Left lung (tissue), 10 donors: Measurements from ENCODE around the gene HAS3. TPM values are rescaled to one million over a fixed set of nuclear protein-coding genes. Genes with fewer than 3 reads are reported as not detected.
A peak's percentile ranks its signal among the peaks of the same experiment; 100 is the strongest.

ENCODE experiments used
- ATAC-seq: fragments of 200-7000 bp; cut with Tn5 transposase; one replicate; pipeline ENCODE4 v1.9.1; 2020; ENCODE audit warnings: moderate library complexity
- DNase-seq, 4 donors: peaks; one replicate each; pipeline ENCODE4 v3.0.0-alpha.2; 2013 to 2020
- H3K27ac ChIP-seq, 2 donors: fragments of 200-600 bp; sonication (generic) in 1 of 2; one replicate each; pipeline versions ENCODE4 v1.5.0 to v1.8.0; 2020 to 2021
- H3K27me3 ChIP-seq, 2 donors: fragments of 200-600 bp; sonication (generic) in 1 of 2; one replicate each; pipeline versions ENCODE4 v1.5.0 to v1.8.0; 2020 to 2021
- H3K36me3 ChIP-seq, 2 donors: fragments of 200-600 bp; sonication (generic) in 1 of 2; one replicate each; pipeline versions ENCODE4 v1.5.0 to v1.8.0; 2020 to 2021
- H3K4me1 ChIP-seq, 2 donors: fragments of 200-600 bp; one replicate each; pipeline ENCODE4 v1.8.0; 2021
- H3K4me3 ChIP-seq, 2 donors: fragments of 200-600 bp; sonication (generic) in 1 of 2; one replicate each; pipeline versions ENCODE4 v1.5.0 to v1.8.0; 2020 to 2021; ENCODE audit warnings: mild to moderate bottlenecking in 1 of 2
- H3K9me3 ChIP-seq, 2 donors: fragments of 200-600 bp; sonication (generic) in 1 of 2; one replicate each; pipeline versions ENCODE4 v1.5.0 to v1.8.0; 2020 to 2021
- intact Hi-C, 2 donors: fragments of 100-400 bp; cut with DNase I; formaldehyde crosslinking; loops; one replicate each; pipeline versions ENCODE4 v1.11.2 to v1.14.2; 2022
- polyA plus RNA-seq, 6 donors: library from polyadenylated mRNA; unstranded; fragments of 120-200 nt; gene quantifications; one replicate each; pipeline ENCODE4 v1.2.1, GENCODE V29; 2013; ENCODE audit not compliant: insufficient read length in 6 of 6
- total RNA-seq, 2 donors: library from RNA; stranded (reverse); fragmentation: NEBNext Ultra II Directional; extraction: Animal tissue kit (Norgen Biotek cat#: 25700); gene quantifications; one replicate each; pipeline ENCODE4 v1.2.1, GENCODE V29; 2021
- TF ChIP-seq, protein P1 (sequence below), 2 donors: fragments of 200-600 bp; sonication (generic) in 1 of 2; IDR thresholded peaks; one replicate each; pipeline versions ENCODE4 v1.5.0 to v1.8.0; 2021; ENCODE audit warnings: antibody characterized with exemption in 2 of 2
- donor health status: DM: no; HTN: yes; CAD: no.
- donor health status: DM: no; HTN: no; CAD: no.

The HAS3 gene
- total and polyA plus RNA-seq, 8 donors, result 13.3 to 202 (median 158) TPM

GRCh38 chr16:69093974-69094373, 11.5 kb upstream of the HAS3 start:
- Histone ChIP-seq H3K36me3 (no peaks in the 10 kb centered on the region), H3K27me3 (no peaks in the 10 kb centered on the region), H3K9me3 (no peaks in the 10 kb centered on the region), H3K4me1 (peaks cover 0 to 14% of the 10 kb centered on the region in 2 donors), H3K4me3 (no peak overlapping the region), H3K27ac (peak overlapping the region in 1 of 2 donors; percentile 58)
- TF ChIP-seq, protein P1, sequence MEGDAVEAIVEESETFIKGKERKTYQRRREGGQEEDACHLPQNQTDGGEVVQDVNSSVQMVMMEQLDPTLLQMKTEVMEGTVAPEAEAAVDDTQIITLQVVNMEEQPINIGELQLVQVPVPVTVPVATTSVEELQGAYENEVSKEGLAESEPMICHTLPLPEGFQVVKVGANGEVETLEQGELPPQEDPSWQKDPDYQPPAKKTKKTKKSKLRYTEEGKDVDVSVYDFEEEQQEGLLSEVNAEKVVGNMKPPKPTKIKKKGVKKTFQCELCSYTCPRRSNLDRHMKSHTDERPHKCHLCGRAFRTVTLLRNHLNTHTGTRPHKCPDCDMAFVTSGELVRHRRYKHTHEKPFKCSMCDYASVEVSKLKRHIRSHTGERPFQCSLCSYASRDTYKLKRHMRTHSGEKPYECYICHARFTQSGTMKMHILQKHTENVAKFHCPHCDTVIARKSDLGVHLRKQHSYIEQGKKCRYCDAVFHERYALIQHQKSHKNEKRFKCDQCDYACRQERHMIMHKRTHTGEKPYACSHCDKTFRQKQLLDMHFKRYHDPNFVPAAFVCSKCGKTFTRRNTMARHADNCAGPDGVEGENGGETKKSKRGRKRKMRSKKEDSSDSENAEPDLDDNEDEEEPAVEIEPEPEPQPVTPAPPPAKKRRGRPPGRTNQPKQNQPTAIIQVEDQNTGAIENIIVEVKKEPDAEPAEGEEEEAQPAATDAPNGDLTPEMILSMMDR (IDR thresholded peaks at IDR 0.05), result no peak
- DNase-seq (peak in 1 of 4 donors; percentile 53), ATAC-seq (peak; percentile 65)
- intact Hi-C loops, result no loop called here

DNA sequence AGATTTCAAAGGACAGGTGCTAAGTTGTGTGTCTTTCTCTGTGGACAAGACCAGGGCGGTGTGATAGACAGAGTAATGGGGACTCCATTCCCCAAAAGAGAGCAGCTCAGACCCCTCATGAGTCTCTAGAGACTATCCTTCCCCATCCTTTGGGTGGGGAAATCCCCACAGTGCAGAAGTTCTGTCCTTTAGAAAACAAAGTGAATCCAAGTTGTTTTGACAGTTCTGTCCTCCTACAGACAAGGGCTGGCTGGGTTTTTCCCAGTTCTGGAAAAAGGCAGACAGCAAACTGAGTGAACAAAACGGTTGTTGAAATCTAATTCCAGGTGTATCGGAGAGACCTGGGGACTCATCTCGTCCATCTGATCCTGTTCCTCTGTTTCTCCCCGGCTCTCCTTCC, 11.0 kb upstream of the HAS3 start:
- H3K4me1 ChIP-seq, result peaks cover 0 to 9% of the 10 kb centered on the region in 2 donors
- no peaks in the 10 kb centered on the region for H3K9me3 ChIP-seq
- H3K36me3 ChIP-seq, result no peaks in the 10 kb centered on the region
- no peaks in the 10 kb centered on the region for H3K27me3 ChIP-seq
- peak overlapping the region in 1 of 2 donors; percentile 58 for H3K27ac ChIP-seq
- TF ChIP-seq, protein P1 (IDR thresholded peaks at IDR 0.05), result no peak
- intact Hi-C loops, result no loop called here
- ATAC-seq (no peak), DNase-seq (no peak)
- H3K4me3 ChIP-seq, result no peak overlapping the region

DNA sequence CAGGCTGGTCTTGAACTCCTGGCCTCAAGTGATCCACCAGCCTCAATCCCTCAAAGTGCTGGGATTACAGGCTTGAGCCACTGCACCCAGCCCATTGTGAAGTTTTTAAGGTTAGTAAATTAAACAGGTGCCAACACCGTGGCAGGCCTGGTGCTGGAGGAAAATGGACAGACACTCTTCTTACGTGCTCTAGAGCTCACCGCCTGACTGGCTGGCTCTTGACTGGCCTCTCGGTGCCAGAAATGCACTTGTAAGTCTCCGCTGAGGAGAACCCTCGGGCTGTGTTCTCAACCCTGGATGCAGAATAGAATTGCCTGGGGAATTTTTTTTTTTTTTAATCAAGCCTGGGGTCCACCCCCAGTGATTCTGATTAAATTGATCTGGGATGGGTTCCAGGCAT, 10.3 kb upstream of the HAS3 start:
- Histone ChIP-seq H3K4me1 (peaks cover 0 to 3% of the 10 kb centered on the region in 2 donors), H3K36me3 (no peaks in the 10 kb centered on the region), H3K27ac (peak overlapping the region in 1 of 2 donors; percentile 58), H3K4me3 (no peak overlapping the region), H3K27me3 (no peaks in the 10 kb centered on the region), H3K9me3 (no peaks in the 10 kb centered on the region)
- TF ChIP-seq, protein P1 (IDR thresholded peaks at IDR 0.05), result no peak
- ATAC-seq, result peak; percentile 66
- peak in 1 of 4 donors; percentile 76 for DNase-seq
- intact Hi-C loops, result no loop called here

GRCh38 chr16:69100071-69100691, 5.3 kb upstream of the HAS3 start:
- ATAC-seq (peak; percentile 74), DNase-seq (peak in 1 of 4 donors; percentile 77)
- Histone ChIP-seq H3K27ac (peak overlapping the region; percentile 69 to 72), H3K4me1 (peaks cover 0 to under 1% of the 10 kb centered on the region in 2 donors), H3K36me3 (no peaks in the 10 kb centered on the region), H3K4me3 (peak overlapping the region in 1 of 2 donors; percentile 4), H3K9me3 (no peaks in the 10 kb centered on the region), H3K27me3 (peaks cover 0 to 13% of the 10 kb centered on the region in 2 donors)
- TF ChIP-seq, protein P1 (IDR thresholded peaks at IDR 0.05), result no peak
- intact Hi-C loops, result no loop called here

- intact Hi-C loops, result no loop called here
- Histone ChIP-seq H3K36me3 (peaks cover 0 to 22% of the 10 kb centered on the region in 2 donors), H3K9me3 (no peaks in the 10 kb centered on the region), H3K27me3 (peaks cover 0 to 49% of the 10 kb centered on the region in 2 donors), H3K4me1 (peaks cover 11 to 27% of the 10 kb centered on the region in 2 donors), H3K4me3 (peak overlapping the region; percentile 37 to 45), H3K27ac (peak overlapping the region; percentile 13 to 33)
- DNase-seq (peak in 1 of 4 donors; percentile 71), ATAC-seq (no peak)
- TF ChIP-seq, protein P1 (IDR thresholded peaks at IDR 0.05), result no peak
These were observed 1.2 kb downstream of the HAS3 start for GRCh38 chr16:69106491-69107315.
